A549 (cell line): ENCODE data around the gene MYL4. TPM values are rescaled to one million over a fixed set of nuclear protein-coding genes. Genes with fewer than 3 reads are reported as not detected.
A peak's percentile ranks its signal among the peaks of the same experiment; 100 is the strongest.

Experiments
- ATAC-seq, 2 experiments: fragments of 200-7000 bp in 1 of 2; fragments of >200 bp in 1 of 2; cut with Nextera tagmentation in 1 of 2; cut with Tn5 transposase in 1 of 2; 3 replicates each; pipeline versions ENCODE4 v1.8.0 to v1.9.1; 2018 to 2020; ENCODE audit warnings: mild to moderate bottlenecking in 1 of 2, moderate library complexity in 1 of 2
- CTCF ChIA-PET: fragments of 300-600 bp; sonication (Branson Sonifier 250); formaldehyde crosslinking; extraction: SDS; loops from one replicate; lab custom pipeline; 2021; ENCODE audit warnings: antibody characterized with exemption, inconsistent platforms; lab: Yijun Ruan, JAX
- POLR2A ChIA-PET: fragments of 350-600 bp; formaldehyde crosslinking; extraction: SDS; loops from one replicate; lab custom pipeline; 2021; ENCODE audit warnings: antibody characterized with exemption, inconsistent platforms; lab: Yijun Ruan, JAX
- DNase-seq, 2 experiments: peaks; one replicate each; pipeline versions ENCODE4 v3.0.0 to v3.0.0-alpha.2; 2011 to 2016; ENCODE audit warnings: low read depth in 1 of 2, low spot score in 1 of 2
- FAIRE-seq: peaks from 2 replicates; lab custom pipeline; 2011; peaks lifted over from hg19 to GRCh38; lab: Jason Lieb, UNC
- H3K27ac ChIP-seq, 2 experiments: fragments of >200 bp; sonication (Bioruptor Twin); formaldehyde crosslinking; 3 replicates each; pipeline ENCODE4 v1.5.1; 2016 to 2017
- H3K4me1 ChIP-seq: fragments of >200 bp; sonication (Bioruptor Twin); formaldehyde crosslinking; 3 replicates; pipeline ENCODE4 v1.6.1; 2016
- H3K4me2 ChIP-seq: fragments of >200 bp; sonication (Bioruptor Twin); formaldehyde crosslinking; 3 replicates; pipeline ENCODE4 v1.6.1; 2016
- H3K4me3 ChIP-seq: fragments of >200 bp; sonication (Bioruptor Twin); formaldehyde crosslinking; 3 replicates; pipeline ENCODE4 v1.5.1; 2016
- H3K9me3 ChIP-seq: fragments of >200 bp; sonication (Bioruptor Twin); formaldehyde crosslinking; 3 replicates; pipeline ENCODE4 v1.6.1; 2016
- ATOH8 ChIP-seq: fragments of 250-450 bp; sonication (Bioruptor Pico); IDR thresholded peaks from 2 replicates; pipeline ENCODE4 v1.5.0; 2020; ENCODE audit warnings: low read depth, mild to moderate bottlenecking, moderate library complexity
- CHD2 ChIP-seq: fragments of 150-350 bp; IDR thresholded peaks from 2 replicates; pipeline ENCODE4 v1.6.1; 2014; ENCODE audit warnings: low read length; ENCODE audit not compliant: partially characterized antibody
- GATA3 ChIP-seq: IDR thresholded peaks from 2 replicates; pipeline ENCODE4 v1.6.1; 2012; ENCODE audit warnings: borderline replicate concordance
- HDAC2 ChIP-seq: fragments of 200-600 bp; sonication (generic); IDR thresholded peaks from 2 replicates; pipeline ENCODE4 v1.6.1; 2016
- HES2 ChIP-seq: fragments of >200 bp; sonication (Bioruptor Twin); formaldehyde crosslinking; IDR thresholded peaks from 2 replicates; pipeline ENCODE4 v1.6.1; 2016
- HEYL ChIP-seq: fragments of 250-450 bp; sonication (Bioruptor Pico); IDR thresholded peaks from 2 replicates; pipeline ENCODE4 v1.8.0; 2021; ENCODE audit warnings: mild to moderate bottlenecking, moderate library complexity
- HOXB5 ChIP-seq: fragments of 250-450 bp; sonication (Bioruptor Pico); IDR thresholded peaks from 2 replicates; pipeline ENCODE4 v1.5.0; 2020; ENCODE audit warnings: mild to moderate bottlenecking, moderate library complexity
- JUNB ChIP-seq: fragments of >200 bp; sonication (Bioruptor Twin); formaldehyde crosslinking; IDR thresholded peaks from 2 replicates; pipeline ENCODE4 v1.6.1; 2016
- KDM1A ChIP-seq: fragments of 200-600 bp; sonication (generic); IDR thresholded peaks from 2 replicates; pipeline ENCODE4 v1.6.1; 2016; ENCODE audit warnings: low read depth, mild to moderate bottlenecking
- MAZ ChIP-seq: fragments of 150-350 bp; IDR thresholded peaks from 2 replicates; pipeline ENCODE4 v1.6.1; 2014; ENCODE audit warnings: antibody characterized with exemption, low read depth, low read length, borderline replicate concordance
- NR3C1 ChIP-seq: fragments of >200 bp; sonication (Bioruptor Twin); formaldehyde crosslinking; IDR thresholded peaks from 3 replicates; pipeline ENCODE4 v1.6.1; 2017
- PBX3 ChIP-seq: IDR thresholded peaks from 2 replicates; pipeline ENCODE4 v1.6.1; 2012
- POLR2AphosphoS2 ChIP-seq: conservative IDR thresholded peaks from 2 replicates; pipeline ENCODE4 v1.6.1; 2012; ENCODE audit warnings: low read length, improper control_type of control experiment, inconsistent platforms
- RAD21 ChIP-seq, 2 experiments: fragments of >200 bp in 1 of 2; sonication (Bioruptor Twin) in 1 of 2; formaldehyde crosslinking in 1 of 2; IDR thresholded peaks in 1 of 2; conservative IDR thresholded peaks in 1 of 2; 2 replicates in 1 of 2; 3 replicates in 1 of 2; pipeline ENCODE4 v1.6.1; 2012 to 2018; ENCODE audit warnings: inconsistent platforms in 1 of 2
- RARB ChIP-seq: fragments of 250-450 bp; sonication (Bioruptor Pico); IDR thresholded peaks from 2 replicates; pipeline ENCODE4 v1.8.0; 2021; ENCODE audit warnings: mild to moderate bottlenecking, moderate library complexity
- RCOR1 ChIP-seq: fragments of 150-350 bp; IDR thresholded peaks from 2 replicates; pipeline ENCODE4 v1.6.1; 2014; ENCODE audit warnings: antibody characterized with exemption, low read length, low read depth
- REST ChIP-seq: fragments of 200-600 bp; sonication (generic); IDR thresholded peaks from 2 replicates; pipeline ENCODE4 v1.6.1; 2016; ENCODE audit warnings: antibody characterized with exemption, mild to moderate bottlenecking, moderate library complexity
- RFX5 ChIP-seq: fragments of 450-650 bp; IDR thresholded peaks from 2 replicates; pipeline ENCODE4 v1.7.1; 2014; ENCODE audit warnings: antibody characterized with exemption, mild to moderate bottlenecking, moderate library complexity
- RNF2 ChIP-seq: fragments of 200-600 bp; sonication (generic); IDR thresholded peaks from 2 replicates; pipeline ENCODE4 v1.6.1; 2016; ENCODE audit warnings: low read depth, mild to moderate bottlenecking, antibody characterized with exemption, moderate library complexity, borderline replicate concordance
- SREBF2 ChIP-seq: fragments of 450-650 bp; IDR thresholded peaks from 2 replicates; pipeline ENCODE4 v1.6.1; 2014; ENCODE audit warnings: mild to moderate bottlenecking, moderate library complexity
- TFCP2L1 ChIP-seq: fragments of 250-450 bp; sonication (Bioruptor Pico); IDR thresholded peaks from 2 replicates; pipeline ENCODE4 v1.5.0; 2021; ENCODE audit warnings: mild to moderate bottlenecking
- USF2 ChIP-seq: fragments of 450-650 bp; IDR thresholded peaks from 2 replicates; pipeline ENCODE4 v1.6.1; 2014; ENCODE audit warnings: antibody characterized with exemption
- ZNF302 ChIP-seq: fragments of 250-450 bp; sonication (Bioruptor Pico); IDR thresholded peaks from 2 replicates; pipeline ENCODE4 v1.9.0; 2021; ENCODE audit warnings: inconsistent platforms, mild to moderate bottlenecking, moderate library complexity
- WGBS: methylation state at CpG from one replicate; pipeline ENCODE4 v1.1.6; 2017; ENCODE audit errors: missing lambda C conversion rate; 5-methylcytosine and 5-hydroxymethylcytosine counted together
- polyA plus RNA-seq, 4 experiments: library from polyadenylated mRNA; depleted of rRNA in 3 of 4; stranded (reverse); fragments of >200 nt; fragmentation: RNase III in 1 of 4; extraction: RNeasy Plus Mini Kit Qiagen cat#74134 plus additional on column Dnase treatment in 1 of 4; gene quantifications; 2 replicates in 3 of 4; 3 replicates in 1 of 4; pipeline ENCODE4 v1.2.3, GENCODE V29; 2011 to 2017

The MYL4 gene
- polyA plus RNA-seq, 2 of the 4 experiments (the other 2 are of a cell fraction), result not detected

- TF ChIP-seq REST (no peak), POLR2AphosphoS2 (no peak), GATA3 (no peak), RAD21 (conservative IDR thresholded peaks at IDR 0.05 in 1 of 2, IDR thresholded peaks at IDR 0.05 in 1 of 2) (no peak), NR3C1 (no peak)
- TF ChIP-seq, all 56 proteins: peak for 0
Observed at GRCh38 chr17:47225436-47225858, 16.3 kb downstream of the MYL4 start (continued).

GRCh38 chr17:47225911-47226688, 17.0 kb downstream of the MYL4 start:
- ATAC-seq (no peak), FAIRE-seq (no peak)
- Histone ChIP-seq H3K9me3 (0 out of 3 replicates have a peak, but pooled peaks cover 6% of the 10 kb centered on the region), H3K27ac (peak overlapping the region; percentile 15 to 67; a peak in 4 of 6 replicates)
- TF ChIP-seq ATOH8 (CRISPR knock-in tag), result no peak
- no peak for TF ChIP-seq KDM1A
- TF ChIP-seq TFCP2L1 (CRISPR knock-in tag), result no peak
- TF ChIP-seq USF2, result no peak
- TF ChIP-seq ZNF302, result no peak
- no peak for TF ChIP-seq JUNB
- no peak for TF ChIP-seq HOXB5 (CRISPR knock-in tag)
- TF ChIP-seq HDAC2, result no peak
- no peak for TF ChIP-seq NR3C1
- TF ChIP-seq RCOR1, result no peak
- TF ChIP-seq GATA3, result no peak
- TF ChIP-seq HES2, result no peak
- no peak for TF ChIP-seq RFX5
- no peak for TF ChIP-seq CHD2
- TF ChIP-seq MAZ, result no peak
- TF ChIP-seq, all 56 proteins: peak for 0
- WGBS, result 93% methylated on average over 2 of the region's 2 CpGs
- Histone ChIP-seq H3K4me2 (peak overlapping the region; percentile 35), H3K4me3 (no peak overlapping the region), H3K4me1 (peaks cover 20% of the 10 kb centered on the region)
- CTCF ChIA-PET, result interaction anchor here (0.8 to 8.6 kb wide), 4 partner anchors 36 to 390 kb away, joined by 3 to 44 read pairs (median 5); no protein-coding TSS in a partner anchor
- POLR2A ChIA-PET, result no interaction called here
- DNase-seq, result no peak

- CTCF ChIA-PET, result interaction anchor here (0.9 to 8.7 kb wide), 5 partner anchors 9 to 96 kb away, joined by 3 to 204 read pairs (median 29); partner anchors contain the start of gene EFCAB13
- Histone ChIP-seq H3K4me1 (peaks cover 20% of the 10 kb centered on the region), H3K4me2 (no peak overlapping the region), H3K27ac (no peak overlapping the region), H3K9me3 (0 out of 3 replicates have a peak, but pooled peaks cover 6% of the 10 kb centered on the region), H3K4me3 (no peak overlapping the region)
- 61% methylated on average over 2 of the region's 2 CpGs for WGBS
- no peak for ATAC-seq
- FAIRE-seq, result no peak
- no peak for DNase-seq
- POLR2A ChIA-PET, result no interaction called here
- TF ChIP-seq HEYL (no peak), HDAC2 (no peak), RARB (CRISPR knock-in tag) (no peak), NR3C1 (no peak), RNF2 (no peak), PBX3 (no peak), TFCP2L1 (CRISPR knock-in tag) (no peak), SREBF2 (no peak), REST (no peak)
Observed at GRCh38 chr17:47227862-47228261, 18.7 kb downstream of the MYL4 start.
